Measurements from ENCODE around the gene UTP11.

Gene UTP11

GRCh38 chr1:38071312-38072256 is 59.0 kb downstream of the UTP11 start:
- no peak overlapping the region for H2BK12ac ChIP-seq (ENCODE audit: low read length)
- no peak overlapping the region for H2BK120ac ChIP-seq (ENCODE audit: low read depth, low read length)
- H3K4ac ChIP-seq (ENCODE audit: low read length) = no peak overlapping the region
- no peak overlapping the region for H4K8ac ChIP-seq (ENCODE audit: low read depth, low read length)
- H3K4me3 ChIP-seq (ENCODE audit: low read length in 2 of 2) = no peak overlapping the region
- H3K23ac ChIP-seq (ENCODE audit: low read depth, low read length, poor library complexity) = no peak overlapping the region
- no peaks in the 10 kb centered on the region for H3K9me3 ChIP-seq (replicated peaks in 1 of 2; ENCODE audit: control insufficient read depth in 2 of 2, insufficient read depth in 1 of 2, low read depth in 1 of 2, low read length in 2 of 2)
- no peaks in the 10 kb centered on the region for H3K27me3 ChIP-seq (ENCODE audit: control insufficient read depth in 3 of 3, insufficient read depth in 3 of 3, low read depth in 1 of 3, low read length in 3 of 3)
- no peak overlapping the region for H3K27ac ChIP-seq (replicated peaks; ENCODE audit: low read length)
- H3K9ac ChIP-seq (ENCODE audit: low read depth, low read length, poor library complexity) = no peak overlapping the region
- H2BK15ac ChIP-seq (ENCODE audit: low read length) = no peak overlapping the region
- no peaks in the 10 kb centered on the region for H3K79me1 ChIP-seq (ENCODE audit: low read depth, low read length)
- no peak overlapping the region for H4K91ac ChIP-seq (ENCODE audit: low read depth, low read length, poor library complexity)
- H3K4me1 ChIP-seq (ENCODE audit: control insufficient read depth in 2 of 2, insufficient read depth in 1 of 2, low read depth in 1 of 2, low read length in 2 of 2) = peaks cover 17 to 44% of the 10 kb centered on the region in 2 donors
- no peak for DNase-seq (ENCODE audit: low spot score)
- no peak overlapping the region for H2AK5ac ChIP-seq (ENCODE audit: low read depth, low read length)
- H3K14ac ChIP-seq (ENCODE audit: low read length) = no peak overlapping the region
- H3K36me3 ChIP-seq (replicated peaks in 1 of 2; ENCODE audit: control insufficient read depth in 2 of 2, insufficient read depth in 2 of 2, low read length in 2 of 2) = peaks cover 0 to 12% of the 10 kb centered on the region in 2 donors
- H3K4me2 ChIP-seq (ENCODE audit: insufficient read depth, low read length, poor library complexity, severe bottlenecking) = no peak overlapping the region
- no CpG with 5 or more reads among the region's 10 CpGs for WGBS, 2 donors (ENCODE audit: extremely low coverage in 2 of 2, insufficient read length in 2 of 2, insufficient replicate concordance in 1 of 2)
- no peak overlapping the region for H2AFZ ChIP-seq (ENCODE audit: low read length)
- no peak overlapping the region for H2BK5ac ChIP-seq (ENCODE audit: low read length)
- no peak overlapping the region for H3K18ac ChIP-seq (ENCODE audit: low read length)

- Histone ChIP-seq H3K27ac (replicated peaks; ENCODE audit: low read length) (no peak overlapping the region), H2BK12ac (ENCODE audit: low read length) (no peak overlapping the region)
- no CpG with 5 or more reads among the region's 2 CpGs for WGBS, 2 donors (ENCODE audit: extremely low coverage in 2 of 2, insufficient read length in 2 of 2, insufficient replicate concordance in 1 of 2)
These were observed 60.3 kb downstream of the UTP11 start for GRCh38 chr1:38072858-38073257.

GRCh38 chr1:38073534-38074301 is 61.2 kb downstream of the UTP11 start:
- Histone ChIP-seq H3K18ac (ENCODE audit: low read length) (peak overlapping the region; percentile 63), H2BK12ac (ENCODE audit: low read length) (no peak overlapping the region), H2BK5ac (ENCODE audit: low read length) (no peak overlapping the region), H2AFZ (ENCODE audit: low read length) (peak overlapping the region; percentile 42), H3K36me3 (replicated peaks in 1 of 2; ENCODE audit: control insufficient read depth in 2 of 2, insufficient read depth in 2 of 2, low read length in 2 of 2) (peaks cover 0 to 20% of the 10 kb centered on the region in 2 donors), H3K23ac (ENCODE audit: low read depth, low read length, poor library complexity) (no peak overlapping the region), H3K9me3 (replicated peaks in 1 of 2; ENCODE audit: control insufficient read depth in 2 of 2, insufficient read depth in 1 of 2, low read depth in 1 of 2, low read length in 2 of 2) (no peaks in the 10 kb centered on the region), H4K91ac (ENCODE audit: low read depth, low read length, poor library complexity) (no peak overlapping the region), H3K4me1 (ENCODE audit: control insufficient read depth in 2 of 2, insufficient read depth in 1 of 2, low read depth in 1 of 2, low read length in 2 of 2) (peaks cover 17 to 41% of the 10 kb centered on the region in 2 donors), H3K79me1 (ENCODE audit: low read depth, low read length) (no peaks in the 10 kb centered on the region), H3K4me3 (ENCODE audit: low read length in 2 of 2) (peak overlapping the region in 1 of 2 donors; percentile 2), H3K4ac (ENCODE audit: low read length) (no peak overlapping the region), H3K14ac (ENCODE audit: low read length) (peak overlapping the region; percentile 4), H2BK120ac (ENCODE audit: low read depth, low read length) (no peak overlapping the region), H2BK15ac (ENCODE audit: low read length) (no peak overlapping the region), H3K27ac (replicated peaks; ENCODE audit: low read length) (no peak overlapping the region), H3K27me3 (ENCODE audit: control insufficient read depth in 3 of 3, insufficient read depth in 3 of 3, low read depth in 1 of 3, low read length in 3 of 3) (no peaks in the 10 kb centered on the region), H2AK5ac (ENCODE audit: low read depth, low read length) (no peak overlapping the region), H3K9ac (ENCODE audit: low read depth, low read length, poor library complexity) (no peak overlapping the region), H3K4me2 (ENCODE audit: insufficient read depth, low read length, poor library complexity, severe bottlenecking) (no peak overlapping the region), H4K8ac (ENCODE audit: low read depth, low read length) (no peak overlapping the region)
- WGBS, 2 donors (ENCODE audit: extremely low coverage in 2 of 2, insufficient read length in 2 of 2, insufficient replicate concordance in 1 of 2) = no CpG with 5 or more reads among the region's 9 CpGs
- no peak for DNase-seq (ENCODE audit: low spot score)

More at GRCh38 chr1:38072858-38073257, 60.3 kb downstream of the UTP11 start:
- Histone ChIP-seq H4K8ac (ENCODE audit: low read depth, low read length) (no peak overlapping the region), H2BK5ac (ENCODE audit: low read length) (no peak overlapping the region), H3K4me2 (ENCODE audit: insufficient read depth, low read length, poor library complexity, severe bottlenecking) (no peak overlapping the region), H3K23ac (ENCODE audit: low read depth, low read length, poor library complexity) (no peak overlapping the region), H3K9me3 (replicated peaks in 1 of 2; ENCODE audit: control insufficient read depth in 2 of 2, insufficient read depth in 1 of 2, low read depth in 1 of 2, low read length in 2 of 2) (no peaks in the 10 kb centered on the region), H3K4ac (ENCODE audit: low read length) (no peak overlapping the region), H3K79me1 (ENCODE audit: low read depth, low read length) (no peaks in the 10 kb centered on the region), H2BK15ac (ENCODE audit: low read length) (no peak overlapping the region), H2AFZ (ENCODE audit: low read length) (no peak overlapping the region), H3K4me1 (ENCODE audit: control insufficient read depth in 2 of 2, insufficient read depth in 1 of 2, low read depth in 1 of 2, low read length in 2 of 2) (peaks cover 17 to 44% of the 10 kb centered on the region in 2 donors), H3K14ac (ENCODE audit: low read length) (no peak overlapping the region), H2BK120ac (ENCODE audit: low read depth, low read length) (no peak overlapping the region), H2AK5ac (ENCODE audit: low read depth, low read length) (no peak overlapping the region), H3K4me3 (ENCODE audit: low read length in 2 of 2) (no peak overlapping the region), H3K9ac (ENCODE audit: low read depth, low read length, poor library complexity) (no peak overlapping the region), H3K27me3 (ENCODE audit: control insufficient read depth in 3 of 3, insufficient read depth in 3 of 3, low read depth in 1 of 3, low read length in 3 of 3) (no peaks in the 10 kb centered on the region), H3K18ac (ENCODE audit: low read length) (no peak overlapping the region), H4K91ac (ENCODE audit: low read depth, low read length, poor library complexity) (no peak overlapping the region), H3K36me3 (replicated peaks in 1 of 2; ENCODE audit: control insufficient read depth in 2 of 2, insufficient read depth in 2 of 2, low read length in 2 of 2) (peaks cover 0 to 16% of the 10 kb centered on the region in 2 donors)
- DNase-seq (ENCODE audit: low spot score) = no peak

GRCh38 chr1:38074302-38074677 is 61.8 kb downstream of the UTP11 start:
- Histone ChIP-seq H2BK5ac (ENCODE audit: low read length) (no peak overlapping the region), H3K9ac (ENCODE audit: low read depth, low read length, poor library complexity) (no peak overlapping the region), H2BK12ac (ENCODE audit: low read length) (no peak overlapping the region), H3K9me3 (replicated peaks in 1 of 2; ENCODE audit: control insufficient read depth in 2 of 2, insufficient read depth in 1 of 2, low read depth in 1 of 2, low read length in 2 of 2) (no peaks in the 10 kb centered on the region), H3K79me1 (ENCODE audit: low read depth, low read length) (no peaks in the 10 kb centered on the region), H2AK5ac (ENCODE audit: low read depth, low read length) (no peak overlapping the region), H4K8ac (ENCODE audit: low read depth, low read length) (no peak overlapping the region), H3K27ac (replicated peaks; ENCODE audit: low read length) (no peak overlapping the region), H3K4ac (ENCODE audit: low read length) (no peak overlapping the region), H3K4me2 (ENCODE audit: insufficient read depth, low read length, poor library complexity, severe bottlenecking) (no peak overlapping the region), H3K18ac (ENCODE audit: low read length) (no peak overlapping the region), H3K4me1 (ENCODE audit: control insufficient read depth in 2 of 2, insufficient read depth in 1 of 2, low read depth in 1 of 2, low read length in 2 of 2) (peaks cover 17 to 40% of the 10 kb centered on the region in 2 donors), H2BK120ac (ENCODE audit: low read depth, low read length) (no peak overlapping the region), H2AFZ (ENCODE audit: low read length) (peak overlapping the region; percentile 42), H2BK15ac (ENCODE audit: low read length) (no peak overlapping the region), H3K36me3 (replicated peaks in 1 of 2; ENCODE audit: control insufficient read depth in 2 of 2, insufficient read depth in 2 of 2, low read length in 2 of 2) (peaks cover 0 to 25% of the 10 kb centered on the region in 2 donors), H4K91ac (ENCODE audit: low read depth, low read length, poor library complexity) (no peak overlapping the region), H3K23ac (ENCODE audit: low read depth, low read length, poor library complexity) (no peak overlapping the region), H3K4me3 (ENCODE audit: low read length in 2 of 2) (peak overlapping the region in 1 of 2 donors; percentile 2), H3K27me3 (ENCODE audit: control insufficient read depth in 3 of 3, insufficient read depth in 3 of 3, low read depth in 1 of 3, low read length in 3 of 3) (no peaks in the 10 kb centered on the region), H3K14ac (ENCODE audit: low read length) (no peak overlapping the region)
- no CpG with 5 or more reads among the region's 4 CpGs for WGBS, 2 donors (ENCODE audit: extremely low coverage in 2 of 2, insufficient read length in 2 of 2, insufficient replicate concordance in 1 of 2)
- DNase-seq (ENCODE audit: low spot score) = no peak

All from neuronal stem cell (in vitro differentiated cells).